ENCODE results near the gene JCAD.
"Not testable (repeated sequence)": the region's sequence is repeated elsewhere in the genome, so short reads cannot be mapped to it uniquely, and the experiment has no call there.

JCAD gene

DNA sequence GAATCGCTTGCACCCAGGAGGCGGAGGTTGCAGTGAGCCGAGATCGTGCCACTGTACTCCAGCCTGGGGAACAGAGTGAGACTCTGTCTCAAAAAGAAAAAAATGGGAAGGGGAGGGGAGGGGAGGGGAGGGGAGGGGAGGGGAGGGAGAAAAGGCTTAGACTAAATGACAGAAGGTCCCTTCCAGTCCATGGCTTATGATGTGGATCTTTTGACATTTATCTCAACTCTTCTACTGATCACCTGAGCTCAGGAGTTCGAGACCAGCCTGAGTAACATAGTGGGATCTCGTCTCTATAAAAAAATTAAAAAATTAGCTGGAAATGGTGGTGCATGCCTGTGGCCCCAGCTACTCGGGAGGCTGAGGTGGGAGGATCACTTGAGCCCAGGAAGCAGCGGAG is 34.0 kb downstream of the JCAD start:
- DNase-seq, result not testable (repeated sequence)

DNA sequence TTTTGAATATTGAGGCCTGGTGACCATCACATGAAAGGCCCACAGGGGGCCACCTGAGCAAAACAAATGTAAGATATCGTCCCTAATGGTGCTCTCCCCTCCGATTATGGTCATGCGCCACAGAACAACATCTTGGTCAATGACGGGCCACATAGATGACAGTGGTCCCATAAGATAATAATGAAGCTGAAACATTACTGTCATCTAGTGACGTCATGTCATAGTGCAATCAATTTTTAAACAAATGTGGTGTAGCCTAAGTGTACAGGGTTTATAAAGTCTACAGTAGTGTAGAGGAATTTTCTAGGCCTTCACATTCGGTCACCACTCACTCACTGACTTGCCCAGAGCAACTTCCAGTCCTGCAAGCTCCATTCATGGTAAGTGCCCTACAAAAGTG is 36.8 kb downstream of the JCAD start:
- DNase-seq, result no peak

- no peak for DNase-seq
These were observed 39.9 kb downstream of the JCAD start for GRCh38 chr10:30019468-30019867.

- DNase-seq, result no peak
These were observed 40.9 kb downstream of the JCAD start for GRCh38 chr10:30018496-30018895.

GRCh38 chr10:30017966-30018365 is 41.4 kb downstream of the JCAD start:
- DNase-seq, result no peak

DNA sequence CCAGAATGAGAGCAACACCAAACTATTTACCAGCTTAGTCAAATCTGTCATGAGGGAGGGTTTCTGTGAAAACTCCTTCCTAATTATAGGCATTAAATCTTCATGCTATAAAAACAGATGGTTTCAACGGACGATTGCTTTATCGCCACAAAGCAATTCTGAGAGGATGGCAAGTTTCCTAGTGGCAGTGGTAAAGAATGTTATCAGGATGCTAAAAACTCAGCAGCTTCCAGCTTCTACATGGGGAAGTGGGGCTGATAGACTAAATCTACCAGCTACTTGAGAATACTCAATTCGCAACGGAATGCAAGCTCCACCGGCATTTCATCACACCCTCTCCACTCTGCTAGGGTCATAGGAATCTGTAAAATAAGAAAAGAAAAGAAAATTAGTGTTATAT is 41.8 kb downstream of the JCAD start:
- no peak for DNase-seq

DNA sequence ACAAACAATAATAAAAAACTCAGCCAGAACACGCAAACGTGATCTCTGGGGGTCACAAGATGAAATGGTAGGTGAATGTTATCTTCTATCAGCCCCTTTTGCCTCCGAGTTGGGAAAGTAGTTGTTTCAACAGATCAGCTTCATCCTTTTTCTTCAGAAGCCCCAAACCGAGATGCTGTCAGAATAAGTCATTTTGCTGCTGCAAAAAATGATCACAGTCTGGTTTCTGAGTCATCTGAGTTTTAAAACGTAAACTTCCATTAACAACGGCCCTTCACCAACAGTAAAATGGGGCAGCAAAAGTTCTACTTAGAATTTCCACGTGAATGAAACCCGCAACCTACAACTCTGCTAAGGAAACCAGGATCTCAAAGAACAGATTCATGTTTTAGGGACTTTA is 44.9 kb downstream of the JCAD start:
- DNase-seq, result no peak

DNA sequence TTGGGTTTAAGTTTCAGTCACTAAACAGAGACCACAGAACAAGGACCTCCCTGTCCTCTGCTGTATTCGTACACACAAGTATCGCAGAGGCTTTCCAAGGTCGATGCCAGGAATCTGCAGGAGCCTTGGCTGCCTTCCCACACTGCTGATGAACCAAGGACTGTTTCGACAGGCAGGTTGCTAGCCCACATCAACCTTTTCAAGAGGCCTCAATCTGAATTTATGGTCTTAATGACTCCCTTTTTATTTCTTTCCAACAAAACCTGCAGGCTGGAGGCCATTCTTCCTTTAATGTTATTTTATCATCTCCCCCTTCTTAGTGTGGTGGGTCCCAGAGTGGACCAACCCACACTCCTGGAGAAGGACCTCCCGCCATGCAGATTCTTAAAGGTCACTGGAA is 45.6 kb downstream of the JCAD start:
- no peak for DNase-seq

GRCh38 chr10:30011956-30012647 is 47.3 kb downstream of the JCAD start:
- DNase-seq, result no peak

DNA sequence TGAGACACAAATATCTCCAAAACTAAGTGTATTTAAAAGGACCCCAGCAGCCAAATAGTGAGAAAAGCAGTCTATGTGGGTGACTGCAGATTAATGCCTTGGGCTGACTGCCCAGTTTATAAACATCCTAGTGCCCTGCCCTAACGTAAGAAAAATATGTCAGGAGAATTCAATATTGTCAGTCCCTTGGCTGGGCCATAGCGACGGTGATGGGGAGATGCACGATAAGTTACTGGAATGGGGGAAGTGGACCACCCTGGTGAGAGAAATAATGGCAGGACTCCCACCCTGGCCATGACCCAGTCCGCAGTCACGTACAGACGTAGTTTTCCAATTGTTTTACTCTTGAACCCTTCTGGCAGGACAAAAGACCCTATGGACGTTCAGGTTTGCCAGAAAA is 48.0 kb downstream of the JCAD start:
- no peak for DNase-seq

DNA sequence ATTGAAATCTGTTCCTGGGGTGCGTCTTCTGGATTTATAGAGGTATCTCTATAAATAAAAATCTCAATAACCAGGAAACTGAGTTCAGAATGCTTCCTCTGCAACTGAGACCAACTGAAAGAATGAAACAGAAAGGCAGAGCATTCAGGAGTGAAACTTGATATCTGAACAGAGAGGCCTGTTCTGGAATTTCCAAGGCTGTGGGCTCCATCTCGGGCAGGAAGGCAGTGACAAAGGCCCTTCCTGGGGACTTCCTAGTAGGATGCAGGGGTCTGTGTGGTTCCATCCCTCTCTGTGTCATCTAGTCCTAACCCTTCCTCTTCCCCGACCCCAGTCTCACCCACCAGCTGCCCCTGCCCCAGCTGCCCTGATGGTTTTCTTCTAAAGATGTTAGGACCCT is 52.0 kb downstream of the JCAD start:
- no peak for DNase-seq

GRCh38 chr10:30006410-30006809 is 53.0 kb downstream of the JCAD start:
- DNase-seq, result no peak

DNA sequence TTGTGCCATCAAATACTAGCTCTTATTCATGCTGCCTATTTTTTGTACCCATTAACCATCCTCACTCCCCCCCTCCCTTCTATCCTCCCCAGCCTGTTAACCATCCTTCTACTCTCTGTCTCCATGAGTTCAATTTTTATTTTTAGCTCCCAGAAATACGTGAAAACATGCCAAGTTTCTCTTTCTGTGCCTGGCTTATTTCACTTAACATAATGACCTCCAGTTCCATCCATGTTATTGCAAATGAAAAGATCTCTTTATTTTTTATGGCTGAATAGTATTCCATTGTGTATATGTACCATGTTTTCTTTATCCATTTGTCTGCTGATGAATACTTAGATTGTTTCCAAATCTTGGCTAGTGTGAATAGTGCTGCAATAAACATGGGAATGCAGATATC is 54.3 kb downstream of the JCAD start:
- DNase-seq, result not testable (repeated sequence)

DNA sequence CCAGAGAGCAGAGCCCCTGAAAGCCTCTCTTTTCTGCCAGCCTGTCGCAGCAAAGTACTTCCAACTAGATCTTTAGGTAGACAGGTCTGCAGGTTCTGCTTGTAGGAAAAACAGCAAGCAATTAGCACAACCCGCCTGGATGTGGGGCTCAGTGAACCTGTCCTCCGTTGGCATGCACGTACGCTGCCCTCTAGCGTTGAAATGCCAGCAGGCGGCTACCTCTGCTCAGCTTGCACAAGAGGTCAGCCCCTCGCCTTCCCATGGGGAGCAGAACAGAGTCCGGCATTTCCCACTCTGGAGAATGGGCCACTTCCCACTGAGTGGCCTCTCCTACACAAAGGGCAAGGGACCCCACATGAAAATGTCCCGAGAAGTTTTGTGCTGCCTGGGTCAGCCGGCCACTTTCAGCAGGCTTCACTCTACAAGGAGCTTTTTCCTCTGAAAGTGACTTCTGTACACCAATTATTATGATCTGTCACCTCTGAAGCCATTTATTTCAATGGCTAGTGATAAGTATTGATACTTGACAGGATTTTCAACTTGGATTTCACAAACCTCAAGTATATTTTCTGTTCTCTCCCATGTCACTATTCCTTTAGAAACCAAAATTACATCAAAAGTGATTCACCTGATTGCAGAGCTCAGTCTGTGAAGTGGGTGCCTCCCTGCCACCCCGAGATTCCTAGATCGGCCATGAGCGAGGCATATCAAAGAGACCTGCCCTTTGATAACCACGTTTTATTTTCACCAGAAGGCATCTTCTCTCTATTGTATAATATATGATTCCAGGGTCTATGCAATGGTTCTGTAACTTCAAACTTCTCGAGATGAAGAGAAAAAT is 56.7 kb downstream of the JCAD start:
- DNase-seq, result peak; percentile 45

- no peak for DNase-seq
These were observed 58.4 kb downstream of the JCAD start for GRCh38 chr10:30000802-30001571.

GRCh38 chr10:29998142-29998808 is 61.1 kb downstream of the JCAD start:
- peak; percentile 68 for DNase-seq

GRCh38 chr10:29994811-29995210 is 64.6 kb downstream of the JCAD start:
- DNase-seq, result no peak

DNA sequence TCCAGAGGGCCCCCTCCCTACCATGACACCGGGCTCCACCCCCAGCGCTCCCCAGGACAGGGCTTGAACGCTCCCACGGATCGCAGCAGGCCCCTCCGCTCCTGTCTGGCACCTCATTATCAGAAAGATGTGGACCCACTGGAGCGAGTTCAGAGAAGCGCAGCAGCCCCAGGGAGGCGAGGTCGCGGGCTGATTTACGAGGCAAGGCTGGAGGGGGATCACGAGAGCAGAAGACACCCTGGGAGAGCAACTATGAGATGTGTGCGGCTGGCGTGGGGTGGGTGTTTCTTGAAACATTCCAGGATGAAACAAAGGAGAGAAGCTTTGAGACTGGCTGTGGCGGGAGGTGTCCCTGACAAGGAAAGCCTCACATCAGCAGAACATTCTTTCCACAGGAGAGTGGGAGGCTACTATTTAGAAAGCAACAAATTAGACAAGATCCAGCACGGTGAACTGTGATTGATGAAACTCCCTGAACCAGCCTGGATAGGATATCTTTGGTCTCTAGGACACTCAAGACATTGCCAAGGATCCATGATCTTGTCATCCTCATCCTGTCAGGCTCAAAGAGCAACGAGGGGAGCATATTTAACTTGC is 66.0 kb downstream of the JCAD start:
- no peak for DNase-seq

GRCh38 chr10:29992914-29993313 is 66.5 kb downstream of the JCAD start:
- no peak for DNase-seq

- no peak for DNase-seq
These were observed 68.0 kb downstream of the JCAD start for GRCh38 chr10:29991382-29991781.

GRCh38 chr10:29987471-29987870 is 71.9 kb downstream of the JCAD start:
- no peak for DNase-seq

DNA sequence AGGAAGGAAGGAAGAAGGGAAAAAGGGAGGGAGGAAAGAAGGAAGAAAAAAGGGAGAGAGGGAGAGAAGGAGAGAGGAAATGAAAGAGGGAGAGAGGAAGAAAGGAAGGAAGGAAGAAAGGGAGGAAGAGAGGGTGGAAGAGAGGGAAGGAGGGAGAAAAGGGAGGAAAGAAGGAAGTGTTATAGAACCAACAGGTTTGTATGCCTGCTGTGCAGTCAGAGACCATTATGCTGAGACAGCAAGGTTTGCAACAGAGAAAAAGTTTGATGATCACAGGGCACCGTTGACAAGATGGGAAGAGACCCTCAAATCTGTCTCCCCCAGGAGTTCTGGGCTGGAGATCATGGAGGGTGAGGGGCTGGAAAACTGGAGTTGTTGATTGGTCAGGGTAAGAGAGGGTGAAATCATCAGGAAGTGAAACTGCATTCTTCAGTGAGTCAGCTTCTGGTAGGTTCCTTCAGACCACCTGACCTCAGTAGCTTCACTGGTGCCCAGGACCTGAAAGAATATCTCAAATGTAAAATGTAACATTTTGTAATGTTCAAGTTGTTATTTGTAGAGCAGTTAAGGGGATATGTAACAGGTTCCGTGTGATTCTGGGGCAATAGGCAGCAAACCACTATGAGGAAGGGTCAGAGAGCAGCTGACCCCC is 76.3 kb downstream of the JCAD start:
- no peak for DNase-seq
